ELR (cell line): ENCODE results near the gene LDB2.

Experiments
- DNase-seq: peaks from one replicate; pipeline ENCODE4 v3.0.0-alpha.2; 2015; ENCODE audit warnings: low read depth

The LDB2 gene

GRCh38 chr4:16721613-16722291 is 176.7 kb downstream of the LDB2 start:
- DNase-seq, result peak; percentile 70

DNA sequence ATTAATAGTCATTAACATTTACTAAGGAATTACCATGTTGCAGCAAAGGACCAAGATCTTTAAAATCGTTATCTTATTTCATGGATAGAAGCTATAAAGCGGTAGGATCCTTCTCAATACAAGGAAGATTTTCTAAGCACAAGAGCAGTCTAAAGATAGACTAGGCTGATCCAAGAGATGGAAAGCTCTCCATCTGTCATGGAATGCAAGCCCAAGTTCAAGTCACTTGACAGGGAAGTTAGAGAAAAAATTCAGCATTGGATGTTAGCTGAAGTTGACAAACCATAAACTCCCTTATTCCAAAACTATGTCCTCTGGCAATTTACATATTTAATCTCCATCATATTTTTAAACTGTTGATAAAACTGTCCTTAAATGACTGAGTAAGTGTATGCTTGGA is 177.7 kb downstream of the LDB2 start:
- DNase-seq, result no peak

DNA sequence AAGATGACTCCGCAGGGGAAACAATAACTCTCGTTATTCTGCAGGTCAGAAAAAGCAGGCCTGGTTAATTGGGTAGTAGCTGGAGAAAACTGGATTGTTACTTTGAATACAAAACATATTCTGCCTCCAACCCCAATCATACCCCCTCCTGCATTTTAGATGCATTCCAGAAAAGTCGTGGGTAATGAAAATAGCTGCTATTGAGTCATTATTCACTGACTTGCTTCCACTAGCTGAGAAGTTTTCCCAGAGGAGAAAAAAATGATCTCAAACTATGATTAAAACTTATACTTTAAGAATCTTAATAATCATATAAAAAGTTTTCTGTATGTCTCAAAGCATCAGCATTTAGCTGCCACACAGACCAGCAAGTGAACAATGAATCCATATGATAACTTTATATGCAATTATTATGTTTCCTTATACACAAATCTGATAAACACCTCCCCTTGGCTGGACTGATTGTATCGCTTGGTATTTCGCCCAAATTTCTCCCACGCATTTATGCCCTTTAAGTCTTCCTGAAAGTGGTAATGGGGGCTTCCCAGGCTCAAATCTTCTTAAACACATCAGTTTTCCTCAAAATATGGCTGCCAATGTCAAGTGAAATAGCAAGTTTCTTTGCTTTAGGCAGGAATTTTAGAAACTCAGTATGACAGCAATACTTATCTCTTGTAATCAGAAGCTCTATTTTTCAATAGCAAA is 181.0 kb downstream of the LDB2 start:
- no peak for DNase-seq

GRCh38 chr4:16715482-16715881 is 183.0 kb downstream of the LDB2 start:
- no peak for DNase-seq

- no peak for DNase-seq
Measured at GRCh38 chr4:16714191-16714590, 184.3 kb downstream of the LDB2 start.

DNA sequence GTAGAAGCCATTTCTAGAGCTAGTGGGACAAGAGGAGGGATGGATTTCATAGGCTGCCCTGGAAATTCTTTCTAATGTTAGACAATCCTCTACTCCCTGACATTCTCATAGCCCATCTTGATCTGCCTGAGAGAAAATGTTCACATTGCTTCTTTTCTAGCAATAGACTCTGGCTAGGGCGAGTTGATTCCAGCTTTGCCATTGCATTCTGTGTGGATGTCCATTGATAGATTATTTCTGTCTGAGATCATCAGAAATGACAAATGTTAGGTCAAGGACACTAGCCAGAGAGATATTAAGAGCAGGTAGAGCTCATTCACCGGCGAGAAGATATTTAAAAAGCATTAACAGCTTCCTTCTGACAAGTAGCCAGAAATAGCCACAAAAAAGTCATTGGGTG is 184.7 kb downstream of the LDB2 start:
- DNase-seq, result no peak

GRCh38 chr4:16713271-16713670 is 185.2 kb downstream of the LDB2 start:
- DNase-seq, result no peak

DNA sequence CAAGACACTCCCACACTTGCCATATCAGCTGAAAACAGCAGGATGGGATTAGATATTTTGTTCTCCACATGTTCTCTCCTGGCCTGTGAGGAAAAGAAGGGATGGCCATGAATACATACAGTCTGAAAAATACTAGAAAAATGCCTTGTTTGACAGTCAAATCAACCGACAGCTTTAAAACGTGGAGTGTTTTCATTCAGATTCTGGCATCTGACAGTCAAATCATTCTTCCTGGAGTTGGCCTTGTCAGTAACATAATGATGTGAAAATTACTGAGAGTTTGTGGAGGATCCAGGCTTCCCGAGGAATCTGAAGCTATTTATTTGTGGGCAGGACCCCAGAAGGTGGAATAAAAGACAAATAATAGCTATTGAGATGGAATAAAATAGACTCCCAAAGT is 188.2 kb downstream of the LDB2 start:
- no peak for DNase-seq

DNA sequence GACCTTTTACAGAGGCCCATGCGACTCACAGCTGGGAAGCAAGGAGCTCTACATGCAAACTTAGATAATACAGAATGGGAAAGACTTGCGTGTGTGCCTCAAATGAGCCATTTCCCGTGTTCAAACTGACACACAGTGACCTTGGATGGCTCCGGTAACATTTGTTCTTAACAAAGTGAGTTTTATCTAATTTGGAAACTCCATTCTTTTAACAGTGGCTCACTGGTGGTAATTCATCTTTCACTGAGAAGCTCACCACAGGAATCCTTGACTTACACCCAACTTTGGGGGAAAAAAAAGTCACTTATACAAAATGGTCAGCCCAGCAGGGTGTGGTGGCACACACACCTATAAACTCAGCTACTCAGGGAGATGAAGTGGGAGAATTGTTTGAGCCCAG is 190.6 kb downstream of the LDB2 start:
- DNase-seq, result no peak

GRCh38 chr4:16706251-16706650 is 192.2 kb downstream of the LDB2 start:
- no peak for DNase-seq

GRCh38 chr4:16705341-16705740 is 193.1 kb downstream of the LDB2 start:
- no peak for DNase-seq

DNA sequence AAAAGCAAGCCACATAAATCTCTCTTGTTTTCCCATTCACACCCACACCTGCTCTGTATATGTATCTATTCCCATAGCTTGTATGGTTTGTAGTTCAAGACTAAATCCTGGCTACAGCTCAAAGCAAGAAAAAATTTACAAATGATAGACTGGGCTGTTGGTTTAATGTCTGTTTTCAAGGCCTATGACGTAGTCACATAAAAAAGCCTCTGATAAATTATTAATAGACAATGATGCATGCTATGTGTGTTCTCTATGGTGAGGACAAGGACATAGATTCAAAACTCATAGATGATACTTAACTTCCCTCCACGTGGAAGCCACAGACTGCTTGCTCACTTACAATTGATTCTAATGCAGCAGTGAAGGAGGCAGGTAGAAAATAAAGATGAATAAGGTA is 194.0 kb downstream of the LDB2 start:
- DNase-seq, result no peak

- DNase-seq, result no peak
Measured at GRCh38 chr4:16695896-16696295, 202.5 kb downstream of the LDB2 start.

GRCh38 chr4:16694884-16695276 is 203.6 kb downstream of the LDB2 start:
- no peak for DNase-seq

- no peak for DNase-seq
Measured at GRCh38 chr4:16694173-16694883, 204.1 kb downstream of the LDB2 start.

DNA sequence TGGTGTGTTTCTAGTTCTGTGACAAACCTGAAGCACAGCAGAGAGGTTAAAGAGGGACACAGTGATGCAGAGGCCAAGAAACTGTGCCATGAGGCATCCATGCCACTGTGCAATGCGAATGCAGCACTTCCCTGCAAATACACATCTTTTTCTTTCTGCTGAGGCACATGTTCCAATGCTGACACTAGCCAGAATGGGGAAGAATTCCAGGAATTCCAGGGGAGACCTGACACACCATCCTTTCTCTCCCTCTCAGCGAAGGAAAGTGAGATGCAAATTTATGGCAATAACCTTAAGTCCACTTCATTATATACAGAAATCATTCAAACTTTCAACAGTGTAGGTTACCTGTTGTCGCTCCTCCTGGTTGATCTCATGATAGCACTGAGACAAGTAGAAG is 204.8 kb downstream of the LDB2 start:
- no peak for DNase-seq

DNA sequence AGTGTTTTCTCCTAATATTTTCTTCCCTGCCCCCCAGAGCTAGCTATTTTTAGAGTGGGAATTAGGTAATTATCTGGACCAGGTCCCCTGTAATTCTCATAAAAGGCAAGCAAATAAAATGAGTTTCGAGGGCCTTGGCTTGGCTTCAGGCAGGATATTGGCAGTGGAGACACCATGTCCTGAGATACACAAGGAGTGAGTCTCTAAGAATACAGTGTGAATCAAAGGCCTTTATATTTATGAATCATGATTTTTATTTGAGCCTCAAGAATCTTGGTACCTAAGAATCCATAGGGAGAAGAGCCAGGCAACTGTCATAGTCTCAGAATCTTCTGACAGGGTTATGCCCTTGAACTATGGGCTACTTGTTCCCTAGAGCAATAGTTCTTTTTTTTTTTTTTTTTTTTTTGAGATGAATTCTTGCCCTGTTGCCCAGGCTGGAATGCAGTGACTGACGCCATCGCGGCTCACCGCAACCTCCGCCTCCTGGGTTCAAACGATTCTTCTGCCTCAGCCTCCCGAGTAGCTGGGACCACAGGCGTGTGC is 205.4 kb downstream of the LDB2 start:
- no peak for DNase-seq

- no peak for DNase-seq
Measured at GRCh38 chr4:16692524-16692923, 205.9 kb downstream of the LDB2 start.

GRCh38 chr4:16692046-16692445 is 206.4 kb downstream of the LDB2 start:
- peak; percentile 76 for DNase-seq

- no peak for DNase-seq
Measured at GRCh38 chr4:16691450-16691849, 207.0 kb downstream of the LDB2 start.

DNA sequence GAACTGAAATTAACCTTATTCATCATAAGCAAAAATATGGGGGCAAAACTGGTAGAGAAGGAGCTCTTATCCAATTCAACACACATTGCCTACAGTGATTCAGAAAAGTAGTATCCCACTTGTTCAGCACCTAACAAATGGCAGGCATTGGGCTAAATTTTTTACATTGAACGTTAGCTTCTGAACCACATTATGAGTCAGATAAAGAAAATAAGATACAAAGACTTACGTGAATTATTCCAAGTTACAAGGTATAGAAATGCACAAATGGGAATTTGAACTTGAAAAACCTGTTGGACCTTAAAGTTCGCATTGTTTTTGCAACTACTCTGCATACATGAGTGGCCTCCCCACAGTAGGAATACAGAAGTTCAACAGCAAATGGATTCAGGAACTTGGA is 210.6 kb downstream of the LDB2 start:
- DNase-seq, result peak; percentile 26

DNA sequence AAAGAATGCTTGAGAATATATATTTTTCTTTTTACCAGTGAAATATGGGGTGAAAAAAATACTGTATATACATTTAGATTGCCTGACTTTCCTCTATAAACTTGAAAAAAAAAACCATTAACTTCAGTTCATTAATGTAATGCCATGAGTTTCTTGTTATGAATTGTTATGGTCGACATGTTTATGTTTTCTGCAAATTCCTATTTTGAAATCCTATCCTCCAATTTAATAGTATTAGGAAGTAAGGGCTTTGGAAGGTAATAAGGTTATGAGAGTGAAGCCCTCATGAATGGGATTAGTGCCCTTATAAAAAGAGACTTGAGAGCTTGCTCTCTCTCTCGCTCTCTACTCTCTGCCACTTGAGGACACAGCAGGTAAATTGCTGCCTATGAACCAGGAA is 211.4 kb downstream of the LDB2 start:
- DNase-seq, result no peak

DNA sequence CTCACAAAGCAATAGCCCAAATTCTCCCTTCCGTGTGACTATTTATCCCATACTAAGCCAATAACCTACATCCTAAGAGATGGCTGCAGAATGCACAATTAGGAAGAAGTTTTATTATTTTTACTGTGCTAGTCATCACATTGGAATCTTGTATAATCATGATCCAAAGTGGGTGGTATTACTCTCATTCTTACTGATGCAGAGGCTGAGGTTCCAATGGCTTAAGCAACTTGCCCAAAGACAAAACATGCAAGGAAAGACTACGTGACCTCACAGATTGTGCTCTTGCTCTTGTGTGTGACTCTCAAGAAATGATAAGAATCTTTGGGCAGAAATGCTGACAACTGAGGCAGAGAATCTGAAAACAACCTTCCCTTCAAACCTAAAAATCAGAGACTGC is 212.2 kb downstream of the LDB2 start:
- DNase-seq, result peak; percentile 90
